ENCODE data around the gene HRCT1. TPM values are rescaled to one million over a fixed set of nuclear protein-coding genes. Genes with fewer than 3 reads are reported as not detected.

HRCT1 gene
- total RNA-seq, 1 experiment from 2014 or later: not detected

- intact Hi-C loops (cut with micrococcal nuclease; ENCODE audit: unreplicated experiment): no loop called here
- no peak overlapping the region for H3K4me3 ChIP-seq (ENCODE audit: low read depth, low read length, poor library complexity, severe bottlenecking)
- POLR2A ChIA-PET (ENCODE audit: low non-redundant PET): no interaction called here
These were observed 50.6 kb downstream of the HRCT1 start for GRCh38 chr9:35956651-35957050.

More at GRCh38 chr9:35956651-35957050, 50.6 kb downstream of the HRCT1 start:
- Histone ChIP-seq H3K4me1 (ENCODE audit: insufficient read depth, low read length, poor library complexity, severe bottlenecking) (no peaks in the 10 kb centered on the region), H3K27ac (ENCODE audit: low read depth, low read length, poor library complexity, severe bottlenecking) (no peak overlapping the region), H3K9me3 (ENCODE audit: low read depth, low read length, poor library complexity, severe bottlenecking) (no peaks in the 10 kb centered on the region), H3K27me3 (replicated peaks; ENCODE audit: insufficient read depth, low read depth, low read length, poor library complexity) (peaks cover 35% of the 10 kb centered on the region), H3K36me3 (ENCODE audit: insufficient read depth, low read length, poor library complexity, severe bottlenecking) (no peaks in the 10 kb centered on the region)
- CTCF ChIA-PET: interaction anchor here (0.6 to 0.8 kb wide), 2 partner anchors 211 to 445 kb away, joined by 3 to 8 read pairs; no protein-coding TSS in a partner anchor
- no peak for DNase-seq (ENCODE audit: low spot score)
- TF ChIP-seq EZH2 (IDR thresholded peaks at IDR 0.05; ENCODE audit: borderline replicate concordance, low read depth, low read length, poor library complexity, severe bottlenecking): no peak
- no peak for TF ChIP-seq CTCF (conservative IDR thresholded peaks at IDR 0.05; ENCODE audit: low read depth, low read length)
- BruUV-seq (replicated peaks): no TSS peak

Other genes starting within 250 kb of the HRCT1 start
- gene RMRP, start 248.2 kb upstream of the HRCT1 start, total RNA-seq (2021): 13,531 and 14,573 TPM in 2 replicates
- gene CCDC107, start 247.9 kb upstream of the HRCT1 start, total RNA-seq (2021): 12.9 and 16.4 TPM in 2 replicates
- 25.0 and 27.7 TPM in 2 replicates for gene ARHGEF39, start 241.0 kb upstream of the HRCT1 start, total RNA-seq (2021)
- gene CA9, start 232.3 kb upstream of the HRCT1 start, total RNA-seq (2021): 0.32 and 1.4 TPM in 2 replicates
- 39.2 and 44.3 TPM in 2 replicates for gene TPM2, start 216.3 kb upstream of the HRCT1 start, total RNA-seq (2021)
- gene TLN1, start 174.0 kb upstream of the HRCT1 start, total RNA-seq (2021): 173 and 178 TPM in 2 replicates
- gene CREB3, start 173.5 kb upstream of the HRCT1 start, total RNA-seq (2021): 27.6 and 29.1 TPM in 2 replicates
- gene GBA2, start 157.0 kb upstream of the HRCT1 start, total RNA-seq (2021): 67.6 and 70.5 TPM in 2 replicates
- 21.9 and 26.3 TPM in 2 replicates for gene RGP1, start 156.9 kb upstream of the HRCT1 start, total RNA-seq (2021)
- not detected in 2 replicates for gene MSMP, start 151.9 kb upstream of the HRCT1 start, total RNA-seq (2021)
- gene NPR2, start 114.6 kb upstream of the HRCT1 start, total RNA-seq (2021): 4.7 and 9.1 TPM in 2 replicates
- 1.1 and 1.4 TPM in 2 replicates for gene SPAG8, start 93.9 kb upstream of the HRCT1 start, total RNA-seq (2021)
- gene HINT2, start 91.2 kb upstream of the HRCT1 start, total RNA-seq (2021): 51.5 and 68.9 TPM in 2 replicates
- gene FAM221B, start 77.5 kb upstream of the HRCT1 start, total RNA-seq (2021): not detected in 2 replicates
- gene TMEM8B, start 77.0 kb upstream of the HRCT1 start, total RNA-seq (2021): 6.9 and 10.9 TPM in 2 replicates
- not detected in 2 replicates for gene OR13J1, start 35.8 kb upstream of the HRCT1 start, total RNA-seq (2021)
- 0.37 TPM in 1 of 2 replicates, not detected in the other for gene SPAAR, start 3.3 kb downstream of the HRCT1 start, total RNA-seq (2021)
- gene OR2S2, start 52.0 kb downstream of the HRCT1 start, total RNA-seq (2021): not detected in 2 replicates
- 9.1 and 11.9 TPM in 2 replicates for gene RECK, start 130.7 kb downstream of the HRCT1 start, total RNA-seq (2021)
- 5.0 and 6.9 TPM in 2 replicates for gene GLIPR2, start 230.5 kb downstream of the HRCT1 start, total RNA-seq (2021)